ENCODE measurements around the gene ZNF512.
"Not testable (repeated sequence)": the region's sequence is repeated elsewhere in the genome, so short reads cannot be mapped to it uniquely, and the experiment has no call there.

Gene ZNF512

DNA sequence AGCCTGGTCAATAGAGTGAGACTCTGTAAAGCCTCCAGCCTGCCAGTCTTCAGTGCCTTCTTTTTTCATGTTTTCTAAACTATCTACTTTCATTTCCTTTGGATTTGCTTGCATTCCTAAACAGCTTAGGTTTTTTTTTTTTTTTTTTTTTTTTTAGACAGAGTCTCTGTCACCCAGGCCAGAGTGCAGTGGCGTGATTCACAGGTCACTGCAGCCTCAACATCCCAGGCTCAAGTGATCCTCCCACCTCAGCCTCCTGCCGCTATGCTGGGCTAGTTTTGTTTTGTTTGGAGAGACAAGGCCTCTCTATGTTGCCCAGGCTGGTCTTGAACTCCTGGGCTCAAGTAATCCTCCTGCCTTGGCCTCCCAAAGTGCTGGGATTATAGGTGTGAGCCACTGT is 47.4 kb downstream of the ZNF512 start:
- not testable (repeated sequence) for H3K27ac ChIP-seq (ENCODE audit: low read depth, low read length); H2AFZ ChIP-seq (ENCODE audit: low read length, unreplicated experiment); H3K27me3 ChIP-seq (ENCODE audit: insufficient read depth, low read length)
- H3K4me1 ChIP-seq (ENCODE audit: control insufficient read depth, insufficient read depth, low read length, unreplicated experiment) = peaks cover 15% of the 10 kb centered on the region
- peaks cover 12% of the 10 kb centered on the region for H3K79me2 ChIP-seq (ENCODE audit: control insufficient read depth, insufficient read depth, low read length, unreplicated experiment)
- H3K36me3 ChIP-seq (ENCODE audit: insufficient read depth, low read length) = peaks cover 17% of the 10 kb centered on the region; the same call in 1 of the 2 replicates
- peak overlapping the region; percentile 90; the same call in 1 of the 2 replicates for H3K4me3 ChIP-seq (ENCODE audit: low read depth, low read length)

DNA sequence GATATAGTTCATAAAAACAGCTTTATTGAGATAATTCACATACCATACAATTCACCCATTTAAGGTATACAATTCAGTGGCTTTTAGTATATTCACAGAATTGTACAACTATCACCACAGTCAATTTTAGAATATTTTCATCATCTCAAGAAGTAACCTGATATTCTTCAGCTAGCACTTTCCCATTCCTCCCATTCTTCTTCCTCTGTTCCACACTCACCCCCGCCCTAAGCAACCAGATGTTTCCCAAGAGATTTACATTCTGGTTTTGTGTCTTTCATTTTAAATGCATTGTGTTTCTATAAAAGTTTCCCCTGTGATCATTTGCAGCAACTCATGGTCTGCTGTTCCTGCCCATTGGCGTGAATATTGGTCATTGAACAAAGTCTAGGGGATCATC is 51.4 kb downstream of the ZNF512 start:
- Histone ChIP-seq H3K36me3 (ENCODE audit: insufficient read depth, low read length) (peaks cover 35% of the 10 kb centered on the region; the same call in 1 of the 2 replicates), H2AFZ (ENCODE audit: low read length, unreplicated experiment) (no peak overlapping the region), H3K4me1 (ENCODE audit: control insufficient read depth, insufficient read depth, low read length, unreplicated experiment) (peaks cover 17% of the 10 kb centered on the region), H3K27ac (ENCODE audit: low read depth, low read length) (no peak overlapping the region), H3K4me3 (ENCODE audit: low read depth, low read length) (no peak overlapping the region), H3K27me3 (ENCODE audit: insufficient read depth, low read length) (no peaks in the 10 kb centered on the region), H3K79me2 (ENCODE audit: control insufficient read depth, insufficient read depth, low read length, unreplicated experiment) (peaks cover 8% of the 10 kb centered on the region)

DNA sequence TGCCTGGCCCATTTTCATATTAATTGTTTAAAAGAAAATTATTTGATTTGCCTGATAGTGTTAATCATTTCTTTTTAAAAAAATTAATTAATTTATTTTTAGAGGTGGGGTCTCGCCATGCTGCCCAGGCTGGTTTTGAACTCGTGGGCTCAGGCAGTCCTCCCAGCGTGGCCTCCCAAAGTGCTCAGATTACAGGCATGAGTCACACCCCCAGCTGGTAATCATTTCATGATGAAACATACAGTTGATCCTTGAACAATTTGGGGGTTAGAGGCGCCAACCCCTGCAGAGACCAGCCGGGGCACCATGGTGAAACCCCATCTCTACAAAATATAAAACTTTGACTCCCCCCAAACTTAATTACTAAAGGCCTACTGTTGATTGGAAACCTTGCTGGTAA is 53.9 kb downstream of the ZNF512 start:
- Histone ChIP-seq H3K79me2 (ENCODE audit: control insufficient read depth, insufficient read depth, low read length, unreplicated experiment) (no peaks in the 10 kb centered on the region), H3K27ac (ENCODE audit: low read depth, low read length) (0 out of 2 replicates have a peak overlapping the region, but pooled peaks have one; percentile 84), H2AFZ (ENCODE audit: low read length, unreplicated experiment) (no peak overlapping the region), H3K27me3 (ENCODE audit: insufficient read depth, low read length) (no peaks in the 10 kb centered on the region), H3K36me3 (ENCODE audit: insufficient read depth, low read length) (peaks cover 30% of the 10 kb centered on the region), H3K4me1 (ENCODE audit: control insufficient read depth, insufficient read depth, low read length, unreplicated experiment) (peaks cover 14% of the 10 kb centered on the region), H3K4me3 (ENCODE audit: low read depth, low read length) (no peak overlapping the region)

DNA sequence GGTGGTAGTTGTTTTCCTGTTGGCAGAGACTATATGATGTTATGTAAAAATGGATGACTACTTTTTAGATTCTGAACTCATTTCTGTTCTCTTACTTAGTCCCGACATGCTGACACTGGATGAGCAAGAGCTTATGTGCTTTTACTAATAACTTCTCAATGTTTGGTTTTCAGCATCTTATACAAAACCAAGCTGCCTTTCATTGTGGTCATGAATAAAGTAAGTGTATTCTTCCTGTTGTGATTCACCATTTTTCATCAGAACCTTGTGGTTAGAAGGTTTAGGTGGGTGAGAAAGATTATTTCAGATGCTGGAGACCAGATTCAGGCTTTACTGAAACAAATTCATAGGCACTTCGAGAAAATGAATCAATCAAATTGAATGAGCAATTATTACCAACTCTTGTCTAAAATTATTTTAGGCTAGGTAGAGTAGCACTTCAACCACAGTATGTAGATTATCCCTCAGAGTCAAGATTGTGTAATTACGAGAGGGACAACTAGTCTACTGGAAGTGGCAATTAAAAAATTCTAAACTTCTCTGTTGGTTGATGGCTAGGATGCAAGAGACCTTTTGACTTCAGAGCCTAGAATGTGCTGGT is 55.3 kb downstream of the ZNF512 start:
- no peaks in the 10 kb centered on the region for H3K27me3 ChIP-seq (ENCODE audit: insufficient read depth, low read length)
- H3K36me3 ChIP-seq (ENCODE audit: insufficient read depth, low read length) = peaks cover 30% of the 10 kb centered on the region
- H2AFZ ChIP-seq (ENCODE audit: low read length, unreplicated experiment) = no peak overlapping the region
- H3K27ac ChIP-seq (ENCODE audit: low read depth, low read length) = peak overlapping the region; percentile 84
- no peaks in the 10 kb centered on the region for H3K79me2 ChIP-seq (ENCODE audit: control insufficient read depth, insufficient read depth, low read length, unreplicated experiment)
- H3K4me1 ChIP-seq (ENCODE audit: control insufficient read depth, insufficient read depth, low read length, unreplicated experiment) = peaks cover 14% of the 10 kb centered on the region
- 0 out of 2 replicates have a peak overlapping the region, but pooled peaks have one; percentile 4 for H3K4me3 ChIP-seq (ENCODE audit: low read depth, low read length)

DNA sequence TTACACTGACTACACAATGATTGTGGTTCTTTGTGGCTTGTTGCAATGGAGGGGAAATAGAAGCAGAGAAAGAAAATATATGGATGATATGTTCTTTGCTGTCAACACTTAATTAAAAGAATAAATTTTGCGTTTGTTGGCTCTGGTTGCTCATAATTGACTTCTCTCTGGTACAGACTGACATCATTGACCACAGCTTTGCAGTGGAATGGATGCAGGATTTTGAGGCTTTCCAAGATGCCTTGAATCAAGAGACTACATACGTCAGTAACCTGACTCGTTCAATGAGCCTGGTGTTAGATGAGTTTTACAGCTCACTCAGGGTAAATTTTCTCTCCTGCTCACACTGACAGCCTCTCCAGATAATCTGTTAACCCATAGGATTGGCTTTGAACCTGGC is 55.9 kb downstream of the ZNF512 start:
- no peaks in the 10 kb centered on the region for H3K27me3 ChIP-seq (ENCODE audit: insufficient read depth, low read length)
- peaks cover 14% of the 10 kb centered on the region for H3K4me1 ChIP-seq (ENCODE audit: control insufficient read depth, insufficient read depth, low read length, unreplicated experiment)
- peaks cover 30% of the 10 kb centered on the region for H3K36me3 ChIP-seq (ENCODE audit: insufficient read depth, low read length)
- H3K79me2 ChIP-seq (ENCODE audit: control insufficient read depth, insufficient read depth, low read length, unreplicated experiment) = no peaks in the 10 kb centered on the region
- no peak overlapping the region for H3K4me3 ChIP-seq (ENCODE audit: low read depth, low read length)
- H2AFZ ChIP-seq (ENCODE audit: low read length, unreplicated experiment) = no peak overlapping the region
- peak overlapping the region; percentile 84 for H3K27ac ChIP-seq (ENCODE audit: low read depth, low read length)

DNA sequence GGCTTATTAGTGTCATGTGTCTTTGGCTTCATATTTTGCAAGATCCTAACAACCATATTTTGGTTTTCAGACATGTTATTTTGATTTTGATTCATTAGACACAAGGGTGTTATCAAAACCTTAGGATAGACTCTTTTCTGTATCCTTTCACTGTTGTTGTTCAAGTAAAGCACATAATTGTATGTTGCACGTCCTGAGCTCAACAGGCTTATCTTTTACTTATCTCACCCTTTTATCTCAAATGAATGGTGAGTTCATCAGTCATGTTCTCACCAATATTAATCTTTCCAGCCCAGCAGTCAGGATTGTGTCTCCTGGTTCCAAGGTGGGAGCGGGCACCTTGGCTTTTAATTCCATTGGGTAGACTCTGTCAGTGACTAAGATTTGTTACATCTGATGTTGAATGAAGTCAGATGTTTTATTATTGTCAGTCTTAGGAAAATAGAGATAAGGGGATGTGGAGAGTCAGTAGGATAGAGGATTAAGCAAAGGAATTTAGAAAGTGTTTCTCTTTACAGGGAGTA is 57.9 kb downstream of the ZNF512 start:
- Histone ChIP-seq H2AFZ (ENCODE audit: low read length, unreplicated experiment) (no peak overlapping the region), H3K79me2 (ENCODE audit: control insufficient read depth, insufficient read depth, low read length, unreplicated experiment) (no peaks in the 10 kb centered on the region), H3K36me3 (ENCODE audit: insufficient read depth, low read length) (peaks cover 20% of the 10 kb centered on the region), H3K27me3 (ENCODE audit: insufficient read depth, low read length) (no peaks in the 10 kb centered on the region), H3K4me3 (ENCODE audit: low read depth, low read length) (no peak overlapping the region), H3K27ac (ENCODE audit: low read depth, low read length) (no peak overlapping the region), H3K4me1 (ENCODE audit: control insufficient read depth, insufficient read depth, low read length, unreplicated experiment) (peaks cover 14% of the 10 kb centered on the region)

DNA sequence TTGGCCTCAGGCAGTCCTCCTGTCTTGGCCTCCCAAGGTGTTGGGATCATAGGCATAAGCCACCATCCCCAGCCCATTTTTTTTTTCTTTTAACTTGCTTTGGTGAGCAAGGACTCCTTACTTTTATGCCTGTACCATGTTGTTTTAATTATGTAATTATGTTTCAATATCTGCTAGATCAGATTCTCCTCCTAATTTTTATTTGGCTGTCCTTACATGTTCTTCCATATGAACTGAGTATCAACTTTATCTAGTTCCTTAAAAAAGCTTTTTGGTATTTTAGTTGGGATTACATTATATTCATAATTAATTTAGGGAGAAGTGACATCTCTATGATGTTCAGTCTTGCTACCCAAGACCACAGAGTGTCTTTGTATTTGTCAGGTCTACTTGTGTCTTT is 62.4 kb downstream of the ZNF512 start:
- no peak overlapping the region for H2AFZ ChIP-seq (ENCODE audit: low read length, unreplicated experiment)
- no peak overlapping the region for H3K27ac ChIP-seq (ENCODE audit: low read depth, low read length)
- H3K4me1 ChIP-seq (ENCODE audit: control insufficient read depth, insufficient read depth, low read length, unreplicated experiment) = no peaks in the 10 kb centered on the region
- H3K79me2 ChIP-seq (ENCODE audit: control insufficient read depth, insufficient read depth, low read length, unreplicated experiment) = no peaks in the 10 kb centered on the region
- no peak overlapping the region for H3K4me3 ChIP-seq (ENCODE audit: low read depth, low read length)
- no peaks in the 10 kb centered on the region for H3K27me3 ChIP-seq (ENCODE audit: insufficient read depth, low read length)
- H3K36me3 ChIP-seq (ENCODE audit: insufficient read depth, low read length) = peaks cover 16% of the 10 kb centered on the region

DNA sequence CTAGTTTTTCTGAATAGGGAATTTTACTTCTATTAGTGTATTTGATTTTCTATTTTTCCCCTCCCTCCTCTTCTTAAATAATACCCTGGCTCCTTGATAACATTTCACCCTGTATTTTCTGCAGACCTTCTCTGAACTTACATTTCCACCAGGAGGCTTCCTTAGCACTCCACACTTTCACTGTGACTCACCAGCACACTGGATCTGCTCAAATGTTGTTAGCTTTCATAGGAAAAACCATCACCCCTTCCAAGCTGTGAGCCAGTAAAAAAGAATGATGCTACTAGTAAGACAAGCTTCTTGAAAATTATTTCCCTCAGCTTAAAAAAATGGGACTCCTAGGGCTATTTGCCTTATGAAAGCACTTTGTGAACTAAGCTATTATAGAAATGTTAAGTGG is 64.4 kb downstream of the ZNF512 start:
- Histone ChIP-seq H3K4me3 (ENCODE audit: low read depth, low read length) (no peak overlapping the region), H3K4me1 (ENCODE audit: control insufficient read depth, insufficient read depth, low read length, unreplicated experiment) (peaks cover under 1% of the 10 kb centered on the region), H3K79me2 (ENCODE audit: control insufficient read depth, insufficient read depth, low read length, unreplicated experiment) (no peaks in the 10 kb centered on the region), H3K36me3 (ENCODE audit: insufficient read depth, low read length) (peaks cover 18% of the 10 kb centered on the region), H2AFZ (ENCODE audit: low read length, unreplicated experiment) (no peak overlapping the region), H3K27me3 (ENCODE audit: insufficient read depth, low read length) (no peaks in the 10 kb centered on the region), H3K27ac (ENCODE audit: low read depth, low read length) (no peak overlapping the region)

DNA sequence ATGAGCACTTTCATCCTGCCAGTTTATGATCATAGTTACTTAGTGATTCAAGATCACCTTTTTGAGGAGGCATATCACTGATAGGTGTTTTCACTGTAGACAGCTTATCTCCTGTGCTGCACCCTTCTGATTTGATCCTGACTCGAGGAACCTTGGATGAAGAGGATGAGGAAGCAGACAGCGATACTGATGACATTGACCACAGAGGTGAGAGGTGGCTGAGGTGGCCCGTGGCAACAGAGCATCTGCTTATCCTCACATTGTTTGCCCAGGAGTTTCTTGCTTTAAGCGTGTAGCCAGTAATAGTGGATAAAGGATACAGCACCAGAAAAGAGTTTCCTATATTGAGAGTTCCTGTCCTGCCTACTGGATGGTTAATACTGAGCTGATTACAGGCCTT is 64.9 kb downstream of the ZNF512 start:
- Histone ChIP-seq H3K27ac (ENCODE audit: low read depth, low read length) (no peak overlapping the region), H2AFZ (ENCODE audit: low read length, unreplicated experiment) (no peak overlapping the region), H3K79me2 (ENCODE audit: control insufficient read depth, insufficient read depth, low read length, unreplicated experiment) (no peaks in the 10 kb centered on the region), H3K4me3 (ENCODE audit: low read depth, low read length) (no peak overlapping the region), H3K36me3 (ENCODE audit: insufficient read depth, low read length) (peaks cover 22% of the 10 kb centered on the region), H3K4me1 (ENCODE audit: control insufficient read depth, insufficient read depth, low read length, unreplicated experiment) (peaks cover 5% of the 10 kb centered on the region), H3K27me3 (ENCODE audit: insufficient read depth, low read length) (no peaks in the 10 kb centered on the region)

DNA sequence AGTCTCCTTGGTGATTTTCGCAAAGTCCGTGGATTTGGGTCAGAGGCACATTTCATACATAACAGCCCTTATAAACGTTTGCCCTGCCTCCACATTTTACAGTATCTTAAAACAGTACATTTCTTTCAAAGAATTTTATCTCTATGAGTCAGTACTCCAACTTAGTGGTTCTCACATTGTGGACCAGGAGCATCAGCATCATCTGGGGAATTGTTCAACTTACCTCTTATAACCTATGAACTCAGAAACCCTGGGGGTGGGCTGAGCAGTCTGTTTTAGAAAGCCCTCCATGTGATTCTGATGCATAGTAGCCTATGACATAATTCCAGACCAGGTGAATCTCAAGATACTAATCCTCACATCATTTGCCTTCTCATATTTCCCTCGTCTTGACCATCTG is 68.2 kb downstream of the ZNF512 start:
- Histone ChIP-seq H3K4me1 (ENCODE audit: control insufficient read depth, insufficient read depth, low read length, unreplicated experiment) (peaks cover 22% of the 10 kb centered on the region), H3K27ac (ENCODE audit: low read depth, low read length) (no peak overlapping the region), H3K36me3 (ENCODE audit: insufficient read depth, low read length) (peaks cover 47% of the 10 kb centered on the region), H3K27me3 (ENCODE audit: insufficient read depth, low read length) (no peaks in the 10 kb centered on the region), H2AFZ (ENCODE audit: low read length, unreplicated experiment) (no peak overlapping the region), H3K4me3 (ENCODE audit: low read depth, low read length) (no peak overlapping the region), H3K79me2 (ENCODE audit: control insufficient read depth, insufficient read depth, low read length, unreplicated experiment) (no peaks in the 10 kb centered on the region)

DNA sequence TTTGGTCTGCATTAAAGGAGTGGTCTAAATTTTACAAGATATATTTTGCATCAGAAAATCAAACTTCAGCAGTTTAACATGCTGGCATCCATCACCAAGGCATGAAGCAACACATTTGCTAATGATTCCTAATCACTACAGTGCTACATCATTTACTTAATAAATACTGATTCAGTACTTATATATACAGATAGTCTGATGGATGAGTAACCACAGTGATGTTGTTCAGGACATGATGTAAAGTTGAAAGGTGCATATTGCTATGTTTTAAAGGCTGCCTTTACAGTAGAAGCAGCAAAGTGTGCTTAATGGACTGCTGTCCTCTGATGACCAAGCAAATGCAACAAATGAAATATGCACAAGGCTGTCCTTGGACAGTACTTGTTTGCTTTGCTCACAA is 69.5 kb downstream of the ZNF512 start:
- H2AFZ ChIP-seq (ENCODE audit: low read length, unreplicated experiment) = no peak overlapping the region
- H3K27me3 ChIP-seq (ENCODE audit: insufficient read depth, low read length) = no peaks in the 10 kb centered on the region
- H3K27ac ChIP-seq (ENCODE audit: low read depth, low read length) = no peak overlapping the region
- no peaks in the 10 kb centered on the region for H3K79me2 ChIP-seq (ENCODE audit: control insufficient read depth, insufficient read depth, low read length, unreplicated experiment)
- peaks cover 53% of the 10 kb centered on the region for H3K36me3 ChIP-seq (ENCODE audit: insufficient read depth, low read length)
- peaks cover 22% of the 10 kb centered on the region for H3K4me1 ChIP-seq (ENCODE audit: control insufficient read depth, insufficient read depth, low read length, unreplicated experiment)
- H3K4me3 ChIP-seq (ENCODE audit: low read depth, low read length) = no peak overlapping the region

Data from ACC112 (cell line).